Measurements from ENCODE around the gene RAPGEF6.

The RAPGEF6 gene

GRCh38 chr5:131396015-131396414 is 239.0 kb downstream of the RAPGEF6 start:
- Histone ChIP-seq H3F3A (ENCODE audit: low read depth) (no peaks in the 10 kb centered on the region), H4K20me1 (ENCODE audit: insufficient read depth, low read length, poor library complexity, severe bottlenecking) (no peaks in the 10 kb centered on the region), H3K9me3 (ENCODE audit: insufficient read depth, low read depth, low read length) (no peaks in the 10 kb centered on the region), H3K9ac (ENCODE audit: low read depth, low read length, poor library complexity, severe bottlenecking) (no peak overlapping the region), H3K9me2 (replicated peaks; ENCODE audit: low read depth, low read length) (no peaks in the 10 kb centered on the region), H3K27me3 (ENCODE audit: insufficient read depth, low read length, poor library complexity, severe bottlenecking) (no peaks in the 10 kb centered on the region), H3K36me3 (ENCODE audit: insufficient read depth, low read length) (peaks cover 47% of the 10 kb centered on the region; the same call in 1 of the 2 replicates), H2AFZ (ENCODE audit: low read length) (no peak overlapping the region), H3K4me2 (ENCODE audit: low read depth, low read length, poor library complexity, severe bottlenecking) (no peak overlapping the region), H3K4me1 (ENCODE audit: insufficient read depth, low read length, poor library complexity, severe bottlenecking) (no peaks in the 10 kb centered on the region), H3K4me3 (ENCODE audit: low read length, poor library complexity, severe bottlenecking) (no peak overlapping the region), H3K79me2 (ENCODE audit: insufficient read depth, low read length) (no peaks in the 10 kb centered on the region)
- TF ChIP-seq EZH2phosphoT487 (IDR thresholded peaks at IDR 0.05; ENCODE audit: borderline replicate concordance), result no peak
- TF ChIP-seq CTCF (conservative IDR thresholded peaks at IDR 0.05; ENCODE audit: low read length), result no peak

- no peak overlapping the region for H3K9ac ChIP-seq (ENCODE audit: low read depth, low read length, poor library complexity, severe bottlenecking)
- H4K20me1 ChIP-seq (ENCODE audit: insufficient read depth, low read length, poor library complexity, severe bottlenecking), result no peaks in the 10 kb centered on the region
- peaks cover 51% of the 10 kb centered on the region; the same call in 1 of the 2 replicates for H3K36me3 ChIP-seq (ENCODE audit: insufficient read depth, low read length)
- no peak overlapping the region for H2AFZ ChIP-seq (ENCODE audit: low read length)
- H3F3A ChIP-seq (ENCODE audit: low read depth), result no peaks in the 10 kb centered on the region
- no peaks in the 10 kb centered on the region for H3K9me2 ChIP-seq (replicated peaks; ENCODE audit: low read depth, low read length)
- no peaks in the 10 kb centered on the region for H3K27me3 ChIP-seq (ENCODE audit: insufficient read depth, low read length, poor library complexity, severe bottlenecking)
- H3K79me2 ChIP-seq (ENCODE audit: insufficient read depth, low read length), result no peaks in the 10 kb centered on the region
- TF ChIP-seq EZH2phosphoT487 (IDR thresholded peaks at IDR 0.05; ENCODE audit: borderline replicate concordance) (no peak), CTCF (conservative IDR thresholded peaks at IDR 0.05; ENCODE audit: low read length) (no peak)
- H3K4me3 ChIP-seq (ENCODE audit: low read length, poor library complexity, severe bottlenecking), result no peak overlapping the region
- no peak overlapping the region for H3K4me2 ChIP-seq (ENCODE audit: low read depth, low read length, poor library complexity, severe bottlenecking)
- no peaks in the 10 kb centered on the region for H3K9me3 ChIP-seq (ENCODE audit: insufficient read depth, low read depth, low read length)
- H3K4me1 ChIP-seq (ENCODE audit: insufficient read depth, low read length, poor library complexity, severe bottlenecking), result no peaks in the 10 kb centered on the region
These were observed 240.9 kb downstream of the RAPGEF6 start for GRCh38 chr5:131394128-131394527.

GRCh38 chr5:131393498-131393968 is 241.5 kb downstream of the RAPGEF6 start:
- Histone ChIP-seq H3F3A (ENCODE audit: low read depth) (no peaks in the 10 kb centered on the region), H4K20me1 (ENCODE audit: insufficient read depth, low read length, poor library complexity, severe bottlenecking) (no peaks in the 10 kb centered on the region), H2AFZ (ENCODE audit: low read length) (no peak overlapping the region), H3K4me3 (ENCODE audit: low read length, poor library complexity, severe bottlenecking) (no peak overlapping the region), H3K9me3 (ENCODE audit: insufficient read depth, low read depth, low read length) (no peaks in the 10 kb centered on the region), H3K27me3 (ENCODE audit: insufficient read depth, low read length, poor library complexity, severe bottlenecking) (no peaks in the 10 kb centered on the region), H3K79me2 (ENCODE audit: insufficient read depth, low read length) (no peaks in the 10 kb centered on the region), H3K9ac (ENCODE audit: low read depth, low read length, poor library complexity, severe bottlenecking) (no peak overlapping the region), H3K36me3 (ENCODE audit: insufficient read depth, low read length) (peaks cover 50% of the 10 kb centered on the region; the same call in 1 of the 2 replicates), H3K9me2 (replicated peaks; ENCODE audit: low read depth, low read length) (no peaks in the 10 kb centered on the region), H3K4me1 (ENCODE audit: insufficient read depth, low read length, poor library complexity, severe bottlenecking) (no peaks in the 10 kb centered on the region), H3K4me2 (ENCODE audit: low read depth, low read length, poor library complexity, severe bottlenecking) (no peak overlapping the region)
- TF ChIP-seq CTCF (conservative IDR thresholded peaks at IDR 0.05; ENCODE audit: low read length) (no peak), EZH2phosphoT487 (IDR thresholded peaks at IDR 0.05; ENCODE audit: borderline replicate concordance) (no peak)
